ENCODE data around the gene DNHD1. TPM values are rescaled to one million over a fixed set of nuclear protein-coding genes. Genes with fewer than 3 reads are reported as not detected.
A peak's percentile ranks its signal among the peaks of the same experiment; 100 is the strongest.

DNHD1 gene
- total and polyA plus RNA-seq, 9 of the 15 experiments (the other 6 are each of a cell fraction or from before 2014, with no cell fraction given): 0.82 to 9.7 (median 3.8) TPM

DNA sequence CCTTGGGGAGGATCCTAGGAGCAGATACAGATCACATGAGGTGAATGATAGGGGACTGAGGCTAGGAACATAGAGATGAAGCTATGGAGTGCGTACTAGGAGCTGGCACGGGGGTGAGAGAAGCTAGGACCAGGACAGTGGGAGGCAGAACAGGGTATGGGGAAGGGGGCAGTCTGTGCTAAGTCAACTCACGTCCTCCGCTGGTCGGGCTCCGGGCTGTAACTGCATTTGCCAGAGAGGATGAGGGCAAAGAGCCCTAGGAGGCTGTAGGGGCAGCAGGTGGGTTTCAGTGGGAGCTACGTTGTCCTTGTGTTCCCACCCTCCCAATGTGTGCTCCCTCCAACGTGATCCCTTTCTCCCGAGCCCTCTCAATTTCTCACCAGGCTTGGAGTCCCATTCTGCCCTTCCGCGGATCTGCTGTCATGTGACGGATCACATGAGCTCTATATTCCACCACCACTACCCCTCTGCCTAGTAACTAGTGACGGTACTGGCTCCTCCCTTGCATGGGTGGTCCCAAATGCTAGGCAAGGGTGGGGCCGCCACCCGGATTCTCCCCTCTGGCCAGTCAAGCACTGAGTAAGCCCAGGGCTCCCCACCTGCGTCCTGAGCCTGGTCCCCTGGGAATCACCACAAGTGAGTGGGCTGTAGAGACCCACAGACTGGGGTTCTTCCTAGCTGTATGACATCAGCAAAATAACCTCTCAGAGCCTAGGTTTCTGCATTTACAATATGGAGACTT, 122.1 kb downstream of the DNHD1 start, which contains the start of gene TPP1 (continued):
- TF ChIP-seq FOXJ2 (tag; IDR thresholded peaks at IDR 0.05): no peak
- TF ChIP-seq CBFA2T2 (conservative IDR thresholded peaks at IDR 0.05): peak; percentile 95
- no peak for TF ChIP-seq GATAD2B (IDR thresholded peaks at IDR 0.05; ENCODE audit: borderline replicate concordance)
- TF ChIP-seq, protein P1, sequence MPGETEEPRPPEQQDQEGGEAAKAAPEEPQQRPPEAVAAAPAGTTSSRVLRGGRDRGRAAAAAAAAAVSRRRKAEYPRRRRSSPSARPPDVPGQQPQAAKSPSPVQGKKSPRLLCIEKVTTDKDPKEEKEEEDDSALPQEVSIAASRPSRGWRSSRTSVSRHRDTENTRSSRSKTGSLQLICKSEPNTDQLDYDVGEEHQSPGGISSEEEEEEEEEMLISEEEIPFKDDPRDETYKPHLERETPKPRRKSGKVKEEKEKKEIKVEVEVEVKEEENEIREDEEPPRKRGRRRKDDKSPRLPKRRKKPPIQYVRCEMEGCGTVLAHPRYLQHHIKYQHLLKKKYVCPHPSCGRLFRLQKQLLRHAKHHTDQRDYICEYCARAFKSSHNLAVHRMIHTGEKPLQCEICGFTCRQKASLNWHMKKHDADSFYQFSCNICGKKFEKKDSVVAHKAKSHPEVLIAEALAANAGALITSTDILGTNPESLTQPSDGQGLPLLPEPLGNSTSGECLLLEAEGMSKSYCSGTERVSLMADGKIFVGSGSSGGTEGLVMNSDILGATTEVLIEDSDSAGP (CRISPR knock-in tag; IDR thresholded peaks at IDR 0.05): no peak
- TF ChIP-seq, protein P2, sequence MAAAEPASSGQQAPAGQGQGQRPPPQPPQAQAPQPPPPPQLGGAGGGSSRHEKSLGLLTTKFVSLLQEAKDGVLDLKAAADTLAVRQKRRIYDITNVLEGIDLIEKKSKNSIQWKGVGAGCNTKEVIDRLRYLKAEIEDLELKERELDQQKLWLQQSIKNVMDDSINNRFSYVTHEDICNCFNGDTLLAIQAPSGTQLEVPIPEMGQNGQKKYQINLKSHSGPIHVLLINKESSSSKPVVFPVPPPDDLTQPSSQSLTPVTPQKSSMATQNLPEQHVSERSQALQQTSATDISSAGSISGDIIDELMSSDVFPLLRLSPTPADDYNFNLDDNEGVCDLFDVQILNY (CRISPR knock-in tag; IDR thresholded peaks at IDR 0.05): no peak
- TF ChIP-seq, protein P3, sequence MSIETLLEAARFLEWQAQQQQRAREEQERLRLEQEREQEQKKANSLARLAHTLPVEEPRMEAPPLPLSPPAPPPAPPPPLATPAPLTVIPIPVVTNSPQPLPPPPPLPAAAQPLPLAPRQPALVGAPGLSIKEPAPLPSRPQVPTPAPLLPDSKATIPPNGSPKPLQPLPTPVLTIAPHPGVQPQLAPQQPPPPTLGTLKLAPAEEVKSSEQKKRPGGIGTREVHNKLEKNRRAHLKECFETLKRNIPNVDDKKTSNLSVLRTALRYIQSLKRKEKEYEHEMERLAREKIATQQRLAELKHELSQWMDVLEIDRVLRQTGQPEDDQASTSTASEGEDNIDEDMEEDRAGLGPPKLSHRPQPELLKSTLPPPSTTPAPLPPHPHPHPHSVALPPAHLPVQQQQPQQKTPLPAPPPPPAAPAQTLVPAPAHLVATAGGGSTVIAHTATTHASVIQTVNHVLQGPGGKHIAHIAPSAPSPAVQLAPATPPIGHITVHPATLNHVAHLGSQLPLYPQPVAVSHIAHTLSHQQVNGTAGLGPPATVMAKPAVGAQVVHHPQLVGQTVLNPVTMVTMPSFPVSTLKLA (conservative IDR thresholded peaks at IDR 0.05): peak; percentile 19 to 66; a peak in 3 of 4 replicates
- TF ChIP-seq, protein P4, sequence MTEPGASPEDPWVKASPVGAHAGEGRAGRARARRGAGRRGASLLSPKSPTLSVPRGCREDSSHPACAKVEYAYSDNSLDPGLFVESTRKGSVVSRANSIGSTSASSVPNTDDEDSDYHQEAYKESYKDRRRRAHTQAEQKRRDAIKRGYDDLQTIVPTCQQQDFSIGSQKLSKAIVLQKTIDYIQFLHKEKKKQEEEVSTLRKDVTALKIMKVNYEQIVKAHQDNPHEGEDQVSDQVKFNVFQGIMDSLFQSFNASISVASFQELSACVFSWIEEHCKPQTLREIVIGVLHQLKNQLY (CRISPR knock-in tag; conservative IDR thresholded peaks at IDR 0.05): no peak
- no peak; the same call in 1 of the 2 replicates for TF ChIP-seq CTBP1 (IDR thresholded peaks at IDR 0.05; ENCODE audit: borderline replicate concordance)
- TF ChIP-seq, protein P5, sequence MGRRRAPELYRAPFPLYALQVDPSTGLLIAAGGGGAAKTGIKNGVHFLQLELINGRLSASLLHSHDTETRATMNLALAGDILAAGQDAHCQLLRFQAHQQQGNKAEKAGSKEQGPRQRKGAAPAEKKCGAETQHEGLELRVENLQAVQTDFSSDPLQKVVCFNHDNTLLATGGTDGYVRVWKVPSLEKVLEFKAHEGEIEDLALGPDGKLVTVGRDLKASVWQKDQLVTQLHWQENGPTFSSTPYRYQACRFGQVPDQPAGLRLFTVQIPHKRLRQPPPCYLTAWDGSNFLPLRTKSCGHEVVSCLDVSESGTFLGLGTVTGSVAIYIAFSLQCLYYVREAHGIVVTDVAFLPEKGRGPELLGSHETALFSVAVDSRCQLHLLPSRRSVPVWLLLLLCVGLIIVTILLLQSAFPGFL (CRISPR knock-in tag; IDR thresholded peaks at IDR 0.05): no peak
- no peak for TF ChIP-seq ZBTB8A (IDR thresholded peaks at IDR 0.05; ENCODE audit: partially characterized antibody)
- no peak for TF ChIP-seq CBX1 (IDR thresholded peaks at IDR 0.05; ENCODE audit: low read depth)
- no peak for TF ChIP-seq HSF4 (CRISPR knock-in tag; IDR thresholded peaks at IDR 0.05; ENCODE audit: borderline replicate concordance)
- no peak for TF ChIP-seq ERF (CRISPR knock-in tag; IDR thresholded peaks at IDR 0.05)
- TF ChIP-seq, protein P6, sequence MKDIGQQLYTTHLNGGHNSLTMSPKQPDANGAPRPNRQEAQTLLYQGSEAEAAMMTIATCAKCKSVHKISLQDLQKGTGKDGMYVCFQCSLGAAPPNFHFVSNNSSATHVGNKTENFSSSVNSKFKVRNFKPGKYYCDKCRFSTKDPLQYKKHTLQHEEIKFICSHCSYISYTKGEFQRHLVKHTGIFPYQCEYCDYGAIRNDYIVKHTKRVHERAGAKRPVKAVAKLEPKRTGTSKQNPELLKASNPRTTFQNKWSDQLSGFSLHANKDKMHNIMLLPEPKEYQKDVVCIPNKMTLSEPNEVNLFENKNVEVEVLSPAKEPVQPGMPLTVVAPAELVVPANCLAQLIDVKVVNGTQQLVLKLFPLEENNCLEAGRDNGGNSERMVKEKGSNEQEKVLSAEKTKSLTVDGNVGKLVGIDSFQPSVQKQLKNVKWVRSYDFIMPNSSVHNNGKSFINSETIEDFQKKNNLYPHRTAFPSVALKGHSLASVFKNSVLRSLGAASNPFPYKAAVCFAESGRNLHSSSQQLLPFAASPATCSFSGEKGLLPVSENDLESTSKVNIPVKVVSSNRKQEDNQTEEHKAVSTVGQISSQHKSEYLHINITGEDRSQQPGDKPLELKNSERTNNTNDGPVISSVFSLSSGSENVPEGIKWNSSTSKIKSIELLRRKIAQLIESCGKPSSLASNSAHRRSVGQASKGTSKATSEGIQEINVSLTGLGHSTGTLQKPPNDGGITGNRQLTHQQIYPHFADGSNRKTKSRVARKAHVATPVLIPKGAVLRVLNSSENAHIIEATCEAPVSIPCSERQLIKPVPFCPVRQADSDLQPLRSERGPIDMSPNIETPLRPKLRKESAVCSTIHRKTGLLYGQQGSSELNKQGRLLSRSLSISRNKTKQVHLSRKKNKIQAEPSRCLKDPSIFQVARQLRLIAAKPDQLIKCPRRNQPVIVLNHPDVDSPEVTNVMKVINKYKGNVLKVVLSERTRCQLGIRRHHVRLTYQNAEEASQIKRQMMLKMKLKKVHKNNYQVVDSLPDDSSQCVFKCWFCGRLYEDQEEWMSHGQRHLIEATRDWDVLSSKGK (CRISPR knock-in tag; IDR thresholded peaks at IDR 0.05): no peak
- no peak for TF ChIP-seq ASH1L (IDR thresholded peaks at IDR 0.05; ENCODE audit: borderline replicate concordance, low read depth, partially characterized antibody)
- TF ChIP-seq ZNF165 (CRISPR knock-in tag; IDR thresholded peaks at IDR 0.05; ENCODE audit: borderline replicate concordance): no peak
- TF ChIP-seq CHCHD3 (CRISPR knock-in tag; IDR thresholded peaks at IDR 0.05): no peak
- no peak for TF ChIP-seq ZEB2 (IDR thresholded peaks at IDR 0.05)
